PFSK-1 (cell line): ENCODE data around the gene ATP4A.

Experiments used
- FOXP2 ChIP-seq: optimal IDR thresholded peaks from 2 replicates; pipeline ENCODE3; 2011; ENCODE audit warnings: borderline replicate concordance, control low read depth, inconsistent platforms; ENCODE audit not compliant: insufficient read depth; ENCODE audit errors: extremely low read length, extremely low read depth
- POLR2AphosphoS5 ChIP-seq: IDR thresholded peaks from 2 replicates; pipeline ENCODE4 v1.6.1; 2012; ENCODE audit warnings: low read depth, mild to moderate bottlenecking, control low read depth, low read length, moderate library complexity
- REST ChIP-seq, 2 experiments: IDR thresholded peaks; 2 replicates each; pipeline versions ENCODE4 v1.6.1 to v1.8.0; 2011 to 2012; ENCODE audit warnings: low read depth in 2 of 2, low read length in 2 of 2, control low read depth in 1 of 2, inconsistent platforms in 1 of 2, mild to moderate bottlenecking in 1 of 2, moderate library complexity in 1 of 2; ENCODE audit not compliant: insufficient read depth in 1 of 2
- SIN3A ChIP-seq: IDR thresholded peaks from 2 replicates; pipeline ENCODE4 v1.6.1; 2012; ENCODE audit warnings: mild to moderate bottlenecking, low read length, moderate library complexity, borderline replicate concordance; ENCODE audit not compliant: insufficient read depth
- TAF1 ChIP-seq: IDR thresholded peaks from 2 replicates; pipeline ENCODE4 v1.6.1; 2012; ENCODE audit warnings: low read length, control low read depth, borderline replicate concordance; ENCODE audit not compliant: insufficient read depth

Gene ATP4A

GRCh38 chr19:35545001-35545854, 18.2 kb downstream of the ATP4A start, which contains the start of gene TMEM147:
Gene TMEM147 (plus strand): TSS chr19:35545626. CDS start chr19:35545740, 114 bp downstream.
- peak; percentile 52; the same call in 1 of the 2 replicates for TF ChIP-seq SIN3A
- no peak for TF ChIP-seq TAF1
- peak; percentile 60 for TF ChIP-seq FOXP2
- TF ChIP-seq POLR2AphosphoS5, result peak; percentile 72
- no peak for TF ChIP-seq REST (IDR thresholded peaks at IDR 0.05; ENCODE audit: insufficient read depth in 1 of 2, low read depth in 2 of 2, low read length in 2 of 2)

DNA sequence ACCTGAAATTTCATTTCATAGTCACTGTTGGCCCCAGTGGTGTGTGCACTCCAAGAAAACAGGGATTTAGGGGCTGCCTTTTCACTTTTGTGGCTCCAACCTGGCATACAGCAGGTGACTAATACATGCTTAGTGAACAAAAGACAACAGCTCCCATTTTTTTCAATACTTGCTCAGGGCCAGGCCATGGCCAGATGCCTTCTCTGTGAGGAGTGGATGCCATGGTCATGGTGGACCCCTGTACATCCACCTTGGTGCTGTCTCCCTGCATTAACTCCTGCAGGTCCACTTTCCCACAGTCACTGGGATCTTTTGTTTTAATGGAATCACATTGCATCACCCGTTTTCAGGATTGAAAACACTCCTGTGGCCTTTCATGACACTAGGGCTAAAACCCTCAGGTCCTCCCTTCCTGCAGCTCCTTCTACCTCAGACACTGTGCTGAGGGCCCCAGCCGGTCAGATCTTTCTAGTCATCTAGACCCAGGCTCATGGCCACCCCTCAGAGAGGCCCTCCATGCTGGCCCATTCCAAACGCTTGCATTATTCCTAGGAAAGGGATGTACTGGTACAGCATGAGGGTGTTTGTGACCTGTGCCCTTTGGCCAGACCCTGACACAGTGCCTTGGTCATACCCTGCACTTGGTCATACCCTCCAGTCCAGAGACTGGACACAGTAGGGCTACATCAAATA, 19.2 kb downstream of the ATP4A start:
- TF ChIP-seq FOXP2 (no peak), SIN3A (no peak), POLR2AphosphoS5 (no peak), TAF1 (no peak), REST (IDR thresholded peaks at IDR 0.05; ENCODE audit: insufficient read depth in 1 of 2, low read depth in 2 of 2, low read length in 2 of 2) (no peak)

DNA sequence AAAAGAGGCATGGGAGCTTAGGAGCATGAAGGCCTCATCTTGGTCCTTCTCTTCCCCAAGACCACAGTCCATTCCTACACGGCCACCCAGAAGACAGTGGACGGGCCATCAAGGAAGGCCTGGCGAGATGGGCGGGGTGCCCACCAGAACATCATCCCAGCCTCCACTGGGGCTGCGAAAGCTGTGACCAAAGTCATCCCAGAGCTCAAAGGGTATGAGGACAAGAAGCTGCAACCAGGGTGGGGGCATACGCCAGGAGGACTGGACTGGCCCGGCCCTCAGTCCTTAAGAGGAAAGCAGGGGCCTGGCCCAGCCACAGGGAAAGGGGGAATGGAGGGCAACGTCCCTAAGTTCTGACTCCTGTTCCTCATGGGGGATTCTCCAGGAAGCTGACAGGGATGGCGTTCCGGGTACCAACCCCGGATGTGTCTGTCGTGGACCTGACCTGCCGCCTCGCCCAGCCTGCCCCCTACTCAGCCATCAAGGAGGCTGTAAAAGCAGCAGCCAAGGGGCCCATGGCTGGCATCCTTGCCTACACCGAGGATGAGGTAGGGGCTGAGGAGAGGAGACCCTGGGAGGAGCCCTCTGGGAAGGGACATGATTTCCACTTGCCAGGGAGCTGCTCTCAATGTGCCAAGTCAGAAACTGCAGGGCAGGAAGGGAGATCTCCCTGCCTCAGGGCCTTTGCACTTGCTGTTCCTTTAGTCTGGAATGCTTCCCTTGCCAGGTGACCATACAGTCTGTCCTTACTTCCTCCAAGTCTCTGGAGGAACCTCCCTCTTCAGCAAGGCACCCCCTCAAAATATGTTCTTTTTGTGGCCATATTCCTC, 20.0 kb downstream of the ATP4A start:
- TF ChIP-seq POLR2AphosphoS5 (peak; percentile 43; the same call in 1 of the 2 replicates), FOXP2 (no peak)

DNA sequence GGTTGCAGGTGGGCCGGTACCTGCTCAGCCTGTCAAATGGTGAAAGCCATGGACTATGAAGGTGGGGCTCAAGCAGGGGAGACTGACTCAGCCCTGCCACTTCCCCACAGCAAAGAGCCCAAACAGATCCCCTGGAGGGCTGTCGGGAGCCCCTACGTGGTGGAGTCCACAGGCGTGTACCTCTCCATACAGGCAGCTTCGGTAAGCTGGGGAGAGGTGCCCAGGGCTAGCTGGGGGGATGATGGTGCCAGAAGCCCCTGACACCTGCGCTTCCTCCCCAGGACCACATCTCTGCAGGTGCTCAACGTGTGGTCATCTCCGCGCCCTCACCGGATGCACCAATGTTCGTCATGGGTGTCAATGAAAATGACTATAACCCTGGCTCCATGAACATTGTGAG, 21.2 kb downstream of the ATP4A start:
- TF ChIP-seq TAF1, result no peak
- TF ChIP-seq POLR2AphosphoS5, result no peak
- TF ChIP-seq FOXP2, result no peak
- no peak for TF ChIP-seq REST (IDR thresholded peaks at IDR 0.05; ENCODE audit: insufficient read depth in 1 of 2, low read depth in 2 of 2, low read length in 2 of 2)
- TF ChIP-seq SIN3A, result no peak

DNA sequence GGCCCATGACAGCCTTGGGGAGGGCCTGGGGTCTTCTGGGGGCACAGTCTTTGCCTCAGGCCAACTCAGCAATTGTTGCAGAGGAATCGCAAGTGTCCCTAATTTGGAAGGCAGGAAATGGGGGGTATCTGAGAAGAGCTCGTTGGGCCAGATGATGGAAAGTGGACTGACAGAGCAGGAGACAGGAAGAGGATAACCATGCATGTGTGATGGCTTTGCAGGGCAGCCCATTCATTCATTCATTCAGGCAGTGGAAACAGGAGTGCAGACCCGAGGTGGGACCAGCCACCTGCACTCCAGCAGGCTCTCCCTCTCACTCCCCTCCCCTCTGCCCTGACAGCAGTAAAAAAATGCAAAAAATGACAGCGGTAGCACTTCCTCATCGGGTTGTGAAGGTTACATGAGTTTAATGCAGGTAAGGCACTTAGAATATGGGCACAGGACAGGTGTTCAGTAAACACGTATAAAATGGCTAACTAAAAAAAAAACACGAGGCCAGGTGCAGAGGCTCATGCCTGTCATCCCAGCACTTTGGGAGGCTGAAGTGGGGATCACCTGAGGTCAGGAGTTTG, 23.0 kb downstream of the ATP4A start:
- TF ChIP-seq REST (IDR thresholded peaks at IDR 0.05; ENCODE audit: insufficient read depth in 1 of 2, low read depth in 2 of 2, low read length in 2 of 2) (no peak), TAF1 (no peak), FOXP2 (no peak), SIN3A (no peak), POLR2AphosphoS5 (no peak)
